ENCODE measurements around the gene SLC6A20. TPM values are rescaled to one million over a fixed set of nuclear protein-coding genes. Genes with fewer than 3 reads are reported as not detected.

The SLC6A20 gene
- total RNA-seq, 2 experiments from 2014 or later: not detected

- H3K4me3 ChIP-seq (ENCODE audit: low read depth, low read length, poor library complexity, severe bottlenecking): no peak overlapping the region
- no peaks in the 10 kb centered on the region for H3K79me2 ChIP-seq (ENCODE audit: insufficient read depth, low read depth, low read length)
- DNase-seq (ENCODE audit: low spot score): no peak
- H2AFZ ChIP-seq (ENCODE audit: low read length): no peak overlapping the region
- no peak overlapping the region for H3K4me2 ChIP-seq (ENCODE audit: low read length)
- H3K27ac ChIP-seq (ENCODE audit: low read depth, low read length, poor library complexity, severe bottlenecking): no peak overlapping the region
- ChIA-PET POLR2A (interaction anchor here (1.0 kb wide), 1 partner anchor 38 kb away, joined by 3 read pairs; no protein-coding TSS in a partner anchor), CTCF (ENCODE audit: unreplicated experiment) (no interaction called here)
- H3K36me3 ChIP-seq (ENCODE audit: insufficient read depth, low read length): no peaks in the 10 kb centered on the region
- intact Hi-C loops (cut with micrococcal nuclease; ENCODE audit: unreplicated experiment): no loop called here
- no peaks in the 10 kb centered on the region for H4K20me1 ChIP-seq (ENCODE audit: insufficient read depth, low read length)
- TF ChIP-seq EZH2phosphoT487 (IDR thresholded peaks at IDR 0.05; ENCODE audit: borderline replicate concordance, low read depth, low read length) (no peak), CTCF (conservative IDR thresholded peaks at IDR 0.05; ENCODE audit: low read length) (no peak)
- no peaks in the 10 kb centered on the region for H3K9me3 ChIP-seq (ENCODE audit: low read length)
- no peaks in the 10 kb centered on the region for H3K9me2 ChIP-seq (ENCODE audit: insufficient read depth, low read length)
- H3K4me1 ChIP-seq (ENCODE audit: insufficient read depth, low read length, poor library complexity, severe bottlenecking): no peaks in the 10 kb centered on the region
- BruUV-seq (replicated peaks): no TSS peak
Observed at GRCh38 chr3:45794660-45795059, 1.7 kb downstream of the SLC6A20 start.

GRCh38 chr3:45794177-45794560 is 2.2 kb downstream of the SLC6A20 start:
- H3K79me2 ChIP-seq (ENCODE audit: insufficient read depth, low read depth, low read length): no peaks in the 10 kb centered on the region
- H2AFZ ChIP-seq (ENCODE audit: low read length): no peak overlapping the region
- H3K4me3 ChIP-seq (ENCODE audit: low read depth, low read length, poor library complexity, severe bottlenecking): no peak overlapping the region
- no peaks in the 10 kb centered on the region for H3K36me3 ChIP-seq (ENCODE audit: insufficient read depth, low read length)
- H3K9me2 ChIP-seq (ENCODE audit: insufficient read depth, low read length): no peaks in the 10 kb centered on the region
- CTCF ChIA-PET (ENCODE audit: unreplicated experiment): no interaction called here
- H3K4me2 ChIP-seq (ENCODE audit: low read length): no peak overlapping the region
- BruUV-seq (replicated peaks): no TSS peak
- POLR2A ChIA-PET: no interaction called here
- intact Hi-C loops (cut with micrococcal nuclease; ENCODE audit: unreplicated experiment): no loop called here
- TF ChIP-seq EZH2phosphoT487 (IDR thresholded peaks at IDR 0.05; ENCODE audit: borderline replicate concordance, low read depth, low read length): no peak
- TF ChIP-seq CTCF (conservative IDR thresholded peaks at IDR 0.05; ENCODE audit: low read length): no peak
- no peak for DNase-seq (ENCODE audit: low spot score)
- no peaks in the 10 kb centered on the region for H4K20me1 ChIP-seq (ENCODE audit: insufficient read depth, low read length)
- no peaks in the 10 kb centered on the region for H3K4me1 ChIP-seq (ENCODE audit: insufficient read depth, low read length, poor library complexity, severe bottlenecking)
- 0 out of 2 replicates have a peak, but pooled peaks cover under 1% of the 10 kb centered on the region for H3K9me3 ChIP-seq (ENCODE audit: low read length)
- no peak overlapping the region for H3K27ac ChIP-seq (ENCODE audit: low read depth, low read length, poor library complexity, severe bottlenecking)

- H3K4me3 ChIP-seq (ENCODE audit: low read depth, low read length, poor library complexity, severe bottlenecking): no peak overlapping the region
- BruUV-seq (replicated peaks): no TSS peak
- H3K27ac ChIP-seq (ENCODE audit: low read depth, low read length, poor library complexity, severe bottlenecking): no peak overlapping the region
- peaks cover 6% of the 10 kb centered on the region; the same call in 1 of the 2 replicates for H3K9me3 ChIP-seq (ENCODE audit: low read length)
- H2AFZ ChIP-seq (ENCODE audit: low read length): no peak overlapping the region
- DNase-seq (ENCODE audit: low spot score): no peak
- H3K4me2 ChIP-seq (ENCODE audit: low read length): no peak overlapping the region
- TF ChIP-seq EZH2phosphoT487 (IDR thresholded peaks at IDR 0.05; ENCODE audit: borderline replicate concordance, low read depth, low read length) (no peak), CTCF (conservative IDR thresholded peaks at IDR 0.05; ENCODE audit: low read length) (0 out of 2 replicates have a peak, but pooled peaks have one; percentile 10)
- no peaks in the 10 kb centered on the region for H3K4me1 ChIP-seq (ENCODE audit: insufficient read depth, low read length, poor library complexity, severe bottlenecking)
- H3K36me3 ChIP-seq (ENCODE audit: insufficient read depth, low read length): no peaks in the 10 kb centered on the region
- H3K79me2 ChIP-seq (ENCODE audit: insufficient read depth, low read depth, low read length): no peaks in the 10 kb centered on the region
- H3K9me2 ChIP-seq (ENCODE audit: insufficient read depth, low read length): no peaks in the 10 kb centered on the region
- CTCF ChIA-PET (ENCODE audit: unreplicated experiment): no interaction called here
- POLR2A ChIA-PET: no interaction called here
- intact Hi-C loops (cut with micrococcal nuclease; ENCODE audit: unreplicated experiment): no loop called here
- H4K20me1 ChIP-seq (ENCODE audit: insufficient read depth, low read length): no peaks in the 10 kb centered on the region
Observed at GRCh38 chr3:45793482-45794176, 2.7 kb downstream of the SLC6A20 start.

All from OCI-LY7 (cell line).